Keratinocyte (primary cell): ENCODE measurements around the gene MYBPC2. TPM values are rescaled to one million over a fixed set of nuclear protein-coding genes. Genes with fewer than 3 reads are reported as not detected.
A peak's percentile ranks its signal among the peaks of the same experiment; 100 is the strongest.

ENCODE experiments used
- DNase-seq: peaks from one replicate; pipeline ENCODE4 v3.0.0-alpha.2; 2011; ENCODE audit warnings: low read depth, missing footprints, low spot score
- FAIRE-seq: peaks from 2 replicates; lab custom pipeline; 2011; peaks lifted over from hg19 to GRCh38; lab: Jason Lieb, UNC
- H2AFZ ChIP-seq: 2 replicates; pipeline ENCODE4 v1.6.0; 2012; ENCODE audit warnings: low read length, control low read depth, inconsistent platforms; ENCODE audit not compliant: control insufficient read depth
- H3K27ac ChIP-seq: 2 replicates; pipeline ENCODE4 v1.5.1; 2011; ENCODE audit warnings: low read length; ENCODE audit not compliant: control insufficient read depth, insufficient read depth
- H3K27me3 ChIP-seq: 3 replicates; pipeline ENCODE4 v1.6.0; 2011; ENCODE audit warnings: low read length; ENCODE audit not compliant: control insufficient read depth, insufficient read depth; ENCODE audit errors: extremely low read depth
- H3K36me3 ChIP-seq, 2 experiments: 2 replicates in 1 of 2; 3 replicates in 1 of 2; pipeline ENCODE4 v1.5.1; 2011; ENCODE audit warnings: low read length in 2 of 2, mild to moderate bottlenecking in 1 of 2; ENCODE audit not compliant: control insufficient read depth in 2 of 2, insufficient read depth in 2 of 2; ENCODE audit errors: extremely low read depth in 1 of 2
- H3K4me1 ChIP-seq: 3 replicates; pipeline ENCODE4 v1.5.1; 2011; ENCODE audit warnings: low read length; ENCODE audit not compliant: control insufficient read depth, insufficient read depth; ENCODE audit errors: extremely low read depth
- H3K4me2 ChIP-seq: 3 replicates; pipeline ENCODE4 v1.6.0; 2011; ENCODE audit warnings: low read depth, low read length; ENCODE audit not compliant: control insufficient read depth, insufficient read depth; ENCODE audit errors: extremely low read depth
- H3K4me3 ChIP-seq, 3 experiments: fragments of 200-600 bp in 1 of 3; sonication (generic) in 1 of 3; 2 replicates in 2 of 3; 3 replicates in 1 of 3; pipeline ENCODE4 v1.5.1; 2011 to 2016; ENCODE audit warnings: low read length in 3 of 3, mild to moderate bottlenecking in 3 of 3, control low read depth in 2 of 3, inconsistent platforms in 1 of 3, low read depth in 1 of 3, mixed read lengths in 1 of 3, mixed run types in 1 of 3, moderate library complexity in 1 of 3; ENCODE audit not compliant: control insufficient read depth in 2 of 3, insufficient read depth in 2 of 3; ENCODE audit errors: extremely low read depth in 1 of 3
- H3K79me2 ChIP-seq: 2 replicates; pipeline ENCODE4 v1.6.0; 2012; ENCODE audit warnings: low read length; ENCODE audit not compliant: control insufficient read depth, insufficient read depth
- H3K9ac ChIP-seq: 3 replicates; pipeline ENCODE4 v1.6.0; 2011; ENCODE audit warnings: low read length; ENCODE audit not compliant: control insufficient read depth, insufficient read depth; ENCODE audit errors: extremely low read depth
- H3K9me1 ChIP-seq: 3 replicates; pipeline ENCODE4 v1.6.0; 2011; ENCODE audit warnings: low read length; ENCODE audit not compliant: control insufficient read depth, insufficient read depth; ENCODE audit errors: extremely low read depth
- H3K9me3 ChIP-seq: 2 replicates; pipeline ENCODE4 v1.5.1; 2012; ENCODE audit warnings: low read depth, low read length; ENCODE audit not compliant: control insufficient read depth
- H4K20me1 ChIP-seq: 3 replicates; pipeline ENCODE4 v1.6.0; 2011; ENCODE audit warnings: low read length; ENCODE audit not compliant: control insufficient read depth, insufficient read depth; ENCODE audit errors: extremely low read depth
- CTCF ChIP-seq, 3 experiments: IDR thresholded peaks in 1 of 3; conservative IDR thresholded peaks in 1 of 3; optimal IDR thresholded peaks in 1 of 3; 2 replicates in 2 of 3; 3 replicates in 1 of 3; pipeline versions ENCODE3 to v1.5.1; 2011; ENCODE audit warnings: low read length in 3 of 3, mild to moderate bottlenecking in 3 of 3, moderate library complexity in 2 of 3, control low read depth in 1 of 3, inconsistent platforms in 1 of 3; ENCODE audit not compliant: insufficient read depth in 2 of 3; ENCODE audit errors: extremely low read depth in 1 of 3
- EZH2 ChIP-seq: IDR thresholded peaks from one replicate; pipeline ENCODE4 v1.6.1; 2012; ENCODE audit warnings: inconsistent platforms, mild to moderate bottlenecking, low read length, moderate library complexity
- dilution Hi-C: fragments of 300-500 bp; cut with MboI; formaldehyde crosslinking; loops from one replicate; pipeline ENCODE4 v1.7.0; 2020; ENCODE audit warnings: low sequenced_read_pairs; ENCODE audit not compliant: extremely low pct_ligation_motif_present
- polyA plus RNA-seq, 5 experiments: library from polyadenylated mRNA; depleted of rRNA in 3 of 5; stranded (reverse) in 3 of 5; stranded (forward) in 1 of 5; unstranded in 1 of 5; fragments of >200 nt; gene quantifications; 1 replicate in 1 of 5; 2 replicates in 3 of 5; 3 replicates in 1 of 5; pipeline versions ENCODE4 v1.2.1 to v1.2.3, GENCODE V29; 2011 to 2012; ENCODE audit warnings: missing spikeins in 2 of 5, low read depth in 1 of 5, low replicate concordance in 1 of 5

MYBPC2 gene
- polyA plus RNA-seq, 1 donor (not counting 4 experiments of a cell fraction or from before 2014, with no cell fraction given) = not detected

- no peak overlapping the region for H3K27ac ChIP-seq
- H3K9me3 ChIP-seq = no peaks in the 10 kb centered on the region
- H3K4me1 ChIP-seq = no peaks in the 10 kb centered on the region
- no peak overlapping the region for H3K4me2 ChIP-seq
- H3K27me3 ChIP-seq = peaks cover 6% of the 10 kb centered on the region
- DNase-seq = no peak
- no peak overlapping the region for H2AFZ ChIP-seq
- TF ChIP-seq EZH2 = no peak
- TF ChIP-seq CTCF (optimal IDR thresholded peaks at IDR 0.05 in 1 of 3, IDR thresholded peaks at IDR 0.05 in 1 of 3, conservative IDR thresholded peaks at IDR 0.05 in 1 of 3; ENCODE audit: extremely low read depth in 1 of 3, insufficient read depth in 2 of 3, low read length in 3 of 3) = no peak
- H3K4me3 ChIP-seq = no peak overlapping the region
- H3K36me3 ChIP-seq = no peaks in the 10 kb centered on the region
- no peak for FAIRE-seq
- H3K79me2 ChIP-seq = no peaks in the 10 kb centered on the region
- no peaks in the 10 kb centered on the region for H4K20me1 ChIP-seq
- dilution Hi-C loops = no loop called here
- H3K9ac ChIP-seq = no peak overlapping the region
- H3K9me1 ChIP-seq = no peaks in the 10 kb centered on the region
These were observed 65.7 kb downstream of the MYBPC2 start for GRCh38 chr19:50498219-50499056.

GRCh38 chr19:50500060-50500752 lies 67.5 kb downstream of the MYBPC2 start:
- no peak overlapping the region for H2AFZ ChIP-seq
- H3K27ac ChIP-seq = no peak overlapping the region
- DNase-seq (no peak), FAIRE-seq (no peak)
- no peaks in the 10 kb centered on the region for H3K9me3 ChIP-seq
- no peak overlapping the region for H3K4me3 ChIP-seq
- dilution Hi-C loops = no loop called here
- no peak overlapping the region for H3K4me2 ChIP-seq
- no peaks in the 10 kb centered on the region for H4K20me1 ChIP-seq
- H3K36me3 ChIP-seq = no peaks in the 10 kb centered on the region
- TF ChIP-seq CTCF (optimal IDR thresholded peaks at IDR 0.05 in 1 of 3, IDR thresholded peaks at IDR 0.05 in 1 of 3, conservative IDR thresholded peaks at IDR 0.05 in 1 of 3; ENCODE audit: extremely low read depth in 1 of 3, insufficient read depth in 2 of 3, low read length in 3 of 3) = peak in 1 of 3 experiments; percentile 26
- TF ChIP-seq EZH2 = no peak
- H3K9ac ChIP-seq = no peak overlapping the region
- H3K9me1 ChIP-seq = no peaks in the 10 kb centered on the region
- no peaks in the 10 kb centered on the region for H3K4me1 ChIP-seq
- H3K79me2 ChIP-seq = no peaks in the 10 kb centered on the region
- peaks cover 5% of the 10 kb centered on the region for H3K27me3 ChIP-seq
